GM12891 (cell line): ENCODE data around the gene PTGER1.

Source experiments
- POLR2A ChIP-seq: IDR thresholded peaks from 2 replicates; pipeline ENCODE4 v1.6.1; 2011; ENCODE audit warnings: low read depth, low read length, control low read depth
- POLR2AphosphoS5 ChIP-seq: IDR thresholded peaks from 2 replicates; pipeline ENCODE4 v1.6.1; 2011; ENCODE audit warnings: low read depth, low read length, control low read depth
- SPI1 ChIP-seq: IDR thresholded peaks from 2 replicates; pipeline ENCODE4 v1.6.1; 2011; ENCODE audit warnings: low read depth, low read length, control low read depth
- TAF1 ChIP-seq: IDR thresholded peaks from 2 replicates; pipeline ENCODE4 v1.6.1; 2011; ENCODE audit warnings: low read depth, low read length, control low read depth

DNA sequence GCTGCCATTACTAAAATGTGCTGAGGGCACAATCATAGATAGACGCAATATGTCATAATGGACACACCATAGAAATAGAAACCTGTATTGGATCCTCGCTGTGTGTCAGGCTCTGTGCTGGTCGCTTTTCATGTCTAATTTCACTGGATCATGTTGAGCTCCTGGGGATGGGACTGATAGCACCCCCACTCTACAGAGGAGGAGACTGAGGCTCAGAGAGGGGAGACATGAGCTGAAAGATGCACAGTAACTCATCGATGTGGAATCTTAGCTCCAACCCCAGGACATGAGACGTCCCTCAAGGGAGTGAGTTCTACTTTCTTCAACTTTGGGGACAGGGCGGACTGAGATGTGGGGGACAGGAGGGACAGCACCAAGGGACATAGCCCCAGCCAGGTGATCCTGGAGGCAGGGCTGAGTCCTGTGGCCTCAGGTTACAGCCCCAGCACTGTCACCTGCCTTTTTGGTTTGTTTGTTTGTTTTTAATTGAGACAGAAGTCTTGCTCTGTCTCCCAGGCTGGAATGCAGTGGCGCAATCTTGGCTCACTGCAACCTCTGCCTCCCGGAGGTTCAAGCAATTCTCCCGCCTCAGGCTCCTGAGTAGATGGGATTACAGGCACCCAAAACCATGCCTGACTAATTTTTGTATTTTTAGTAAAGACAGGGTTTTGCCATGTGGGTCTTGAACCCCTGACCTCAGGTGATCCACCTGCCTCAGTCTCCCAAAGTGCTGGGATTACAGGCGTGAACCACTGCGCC, 27.4 kb upstream of the PTGER1 start:
- no peak for TF ChIP-seq POLR2A
- no peak for TF ChIP-seq POLR2AphosphoS5
- TF ChIP-seq TAF1 = no peak
- TF ChIP-seq SPI1 = no peak
